Right atrium auricular region (tissue), 2 donors: ENCODE results near the gene COQ4. TPM values are rescaled to one million over a fixed set of nuclear protein-coding genes. Genes with fewer than 3 reads are reported as not detected.
"Not testable (repeated sequence)": the region's sequence is repeated elsewhere in the genome, so short reads cannot be mapped to it uniquely, and the experiment has no call there.

Source experiments
- DNase-seq: peaks from one replicate; pipeline ENCODE4 v3.0.0-alpha.2; 2019; ENCODE audit warnings: low spot score
- H3K27ac ChIP-seq, 2 donors: fragments of 200-600 bp; sonication (generic); 1 replicate in 1 of 2; 2 replicates in 1 of 2; pipeline ENCODE4 v1.5.1; 2016 to 2019
- H3K27me3 ChIP-seq, 2 donors: fragments of 200-600 bp; sonication (generic); one replicate each; pipeline versions ENCODE4 v1.5.1 to v1.6.0; 2017 to 2019
- H3K36me3 ChIP-seq: fragments of 200-600 bp; sonication (generic); one replicate; pipeline ENCODE4 v1.5.1; 2016
- H3K4me1 ChIP-seq, 2 donors: fragments of 200-600 bp; sonication (generic); one replicate each; pipeline versions ENCODE4 v1.5.1 to v1.6.0; 2017 to 2019
- H3K4me3 ChIP-seq, 2 donors: fragments of 200-600 bp; sonication (generic); 1 replicate in 1 of 2; 2 replicates in 1 of 2; pipeline ENCODE4 v1.5.1; 2017 to 2019; ENCODE audit warnings: mild to moderate bottlenecking in 1 of 2, moderate library complexity in 1 of 2
- H3K9me3 ChIP-seq, 2 donors: fragments of 200-600 bp; sonication (generic); one replicate each; pipeline ENCODE4 v1.5.1; 2019
- total RNA-seq, 2 donors: library from RNA; depleted of rRNA; stranded (reverse); fragments of >200 nt; gene quantifications; one replicate each; pipeline ENCODE4 v1.1.0, GENCODE V29; 2016
- TF ChIP-seq, protein P1 (sequence below), 2 donors: fragments of 200-600 bp; sonication (generic); IDR thresholded peaks; one replicate each; pipeline ENCODE4 v1.5.1; 2019; ENCODE audit warnings: antibody characterized with exemption in 2 of 2

COQ4 gene
- total RNA-seq, 2 donors from 2014 or later: 31.4 to 33.6 TPM

GRCh38 chr9:128337936-128338335, 15.3 kb downstream of the COQ4 start:
- Histone ChIP-seq H3K36me3 (peaks cover 3% of the 10 kb centered on the region), H3K4me1 (peaks cover 0 to 15% of the 10 kb centered on the region in 2 donors), H3K4me3 (no peak overlapping the region), H3K27me3 (no peaks in the 10 kb centered on the region), H3K27ac (no peak overlapping the region), H3K9me3 (no peaks in the 10 kb centered on the region)
- DNase-seq: no peak
- TF ChIP-seq, protein P1, sequence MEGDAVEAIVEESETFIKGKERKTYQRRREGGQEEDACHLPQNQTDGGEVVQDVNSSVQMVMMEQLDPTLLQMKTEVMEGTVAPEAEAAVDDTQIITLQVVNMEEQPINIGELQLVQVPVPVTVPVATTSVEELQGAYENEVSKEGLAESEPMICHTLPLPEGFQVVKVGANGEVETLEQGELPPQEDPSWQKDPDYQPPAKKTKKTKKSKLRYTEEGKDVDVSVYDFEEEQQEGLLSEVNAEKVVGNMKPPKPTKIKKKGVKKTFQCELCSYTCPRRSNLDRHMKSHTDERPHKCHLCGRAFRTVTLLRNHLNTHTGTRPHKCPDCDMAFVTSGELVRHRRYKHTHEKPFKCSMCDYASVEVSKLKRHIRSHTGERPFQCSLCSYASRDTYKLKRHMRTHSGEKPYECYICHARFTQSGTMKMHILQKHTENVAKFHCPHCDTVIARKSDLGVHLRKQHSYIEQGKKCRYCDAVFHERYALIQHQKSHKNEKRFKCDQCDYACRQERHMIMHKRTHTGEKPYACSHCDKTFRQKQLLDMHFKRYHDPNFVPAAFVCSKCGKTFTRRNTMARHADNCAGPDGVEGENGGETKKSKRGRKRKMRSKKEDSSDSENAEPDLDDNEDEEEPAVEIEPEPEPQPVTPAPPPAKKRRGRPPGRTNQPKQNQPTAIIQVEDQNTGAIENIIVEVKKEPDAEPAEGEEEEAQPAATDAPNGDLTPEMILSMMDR (IDR thresholded peaks at IDR 0.05): no peak

GRCh38 chr9:128338852-128339614, 16.4 kb downstream of the COQ4 start:
- H3K4me1 ChIP-seq: peaks cover 0 to 15% of the 10 kb centered on the region in 2 donors
- peaks cover 14% of the 10 kb centered on the region for H3K36me3 ChIP-seq
- not testable (repeated sequence) for H3K4me3 ChIP-seq, H3K9me3 ChIP-seq, H3K27me3 ChIP-seq, H3K27ac ChIP-seq, DNase-seq

DNA sequence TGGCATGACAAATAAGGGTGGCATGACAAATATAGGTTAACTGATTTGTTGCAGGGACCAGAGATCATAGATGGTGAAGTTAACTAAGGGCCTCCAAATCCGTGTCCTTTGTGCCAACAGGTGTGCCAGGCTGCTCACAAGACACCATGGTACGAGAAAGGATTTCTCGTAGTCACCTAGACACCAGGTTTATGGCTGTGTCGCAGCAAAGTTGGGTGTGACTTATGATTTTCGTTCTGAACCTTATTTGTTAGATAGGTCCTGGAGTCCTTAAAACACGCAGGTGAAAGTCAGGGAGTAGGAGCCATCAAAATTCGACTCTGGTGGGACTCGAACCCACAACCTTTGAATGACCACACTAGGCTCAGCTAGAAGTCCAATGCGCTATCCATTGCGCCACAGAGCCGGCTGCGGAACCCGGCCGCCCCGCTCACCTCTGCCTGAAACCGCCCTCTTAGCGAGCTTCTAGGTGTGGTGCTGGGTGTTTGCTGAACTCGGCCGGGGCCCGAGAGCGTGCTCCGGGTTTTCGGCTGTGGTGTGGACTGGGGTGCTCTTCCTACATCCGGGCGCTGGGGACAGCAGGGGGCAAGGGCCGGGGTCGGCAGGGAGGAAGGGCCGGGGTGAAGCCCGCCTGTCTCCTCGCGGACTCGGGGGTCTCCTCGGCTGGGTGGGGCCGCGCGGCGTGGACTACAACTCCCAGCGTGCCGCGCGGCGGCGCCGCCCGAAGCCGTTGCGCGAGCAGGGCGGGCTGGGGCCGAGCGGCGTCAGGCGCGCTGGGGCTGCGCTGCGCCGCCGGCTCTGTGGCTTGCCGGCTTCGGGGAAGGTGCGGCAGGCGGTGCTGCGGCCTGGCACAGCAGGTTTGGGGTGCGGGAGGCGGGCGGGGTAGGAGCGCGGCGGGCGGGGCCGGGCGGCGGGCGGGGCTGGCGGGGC, 17.4 kb downstream of the COQ4 start, which contains the start of gene SLC27A4:
TSS of gene SLC27A4 (plus strand) at position 767 of the 930 bp plus-strand sequence. CDS start 2,606 bp downstream, outside the sequence.
- Histone ChIP-seq H3K9me3 (no peaks in the 10 kb centered on the region), H3K4me3 (peak within 1 kb of the TSS; percentile 84 to 88), H3K4me1 (peaks cover 0 to 15% of the 10 kb centered on the region in 2 donors), H3K36me3 (peaks cover 24% of the 10 kb centered on the region), H3K27me3 (no peaks in the 10 kb centered on the region), H3K27ac (peak within 1 kb of the TSS; percentile 71 to 82)
- TF ChIP-seq, protein P1 (IDR thresholded peaks at IDR 0.05): no peak
- no peak for DNase-seq

- Histone ChIP-seq H3K4me3 (peak overlapping the region; percentile 84 to 88), H3K27me3 (no peaks in the 10 kb centered on the region), H3K9me3 (no peaks in the 10 kb centered on the region), H3K27ac (peak overlapping the region; percentile 71 to 82), H3K36me3 (peaks cover 32% of the 10 kb centered on the region), H3K4me1 (peaks cover 0 to 15% of the 10 kb centered on the region in 2 donors)
- TF ChIP-seq, protein P1 (IDR thresholded peaks at IDR 0.05): no peak
- DNase-seq: no peak
Observed at GRCh38 chr9:128340691-128341434, 18.2 kb downstream of the COQ4 start.

GRCh38 chr9:128341435-128341849, 18.8 kb downstream of the COQ4 start:
- DNase-seq: peak; percentile 64
- H3K36me3 ChIP-seq: peaks cover 38% of the 10 kb centered on the region
- peaks cover 0 to 15% of the 10 kb centered on the region in 2 donors for H3K4me1 ChIP-seq
- no peaks in the 10 kb centered on the region for H3K9me3 ChIP-seq
- TF ChIP-seq, protein P1 (IDR thresholded peaks at IDR 0.05): peak in 1 of 2 donors; percentile 69
- H3K4me3 ChIP-seq: peak overlapping the region; percentile 84 to 88
- peak overlapping the region; percentile 71 to 82 for H3K27ac ChIP-seq
- H3K27me3 ChIP-seq: no peaks in the 10 kb centered on the region
